Endothelial cell of umbilical vein (primary cell): ENCODE measurements around the gene FMN2. TPM values are rescaled to one million over a fixed set of nuclear protein-coding genes. Genes with fewer than 3 reads are reported as not detected.

ENCODE experiments used
- BruUV-seq: library from RNA; stranded (reverse); fragments of 400-500 nt; replicated peaks from 2 replicates; lab custom pipeline; 2021; lab: Mats Ljungman, UMichigan
- CTCF ChIA-PET: fragments of 300-600, 350-600 bp; sonication (Branson Sonifier 250); formaldehyde crosslinking; loops from one replicate; lab custom pipeline; 2021; ENCODE audit warnings: antibody characterized with exemption, inconsistent platforms; lab: Charles Lee
- POLR2A ChIA-PET: fragments of 300-600, 350-600 bp; sonication (Branson Sonifier 250); formaldehyde crosslinking; loops from one replicate; lab custom pipeline; 2021; ENCODE audit warnings: antibody characterized with exemption, inconsistent platforms; lab: Charles Lee
- DNase-seq: peaks from one replicate; pipeline ENCODE4 v3.0.0-alpha.2; 2011; ENCODE audit warnings: low read depth, low spot score
- FAIRE-seq: peaks from 2 replicates; lab custom pipeline; 2011; peaks lifted over from hg19 to GRCh38; lab: Jason Lieb, UNC
- H2AFZ ChIP-seq: 2 replicates; pipeline ENCODE4 v1.6.0; 2012; ENCODE audit warnings: low read depth, low read length, control low read depth, inconsistent platforms
- H3K27ac ChIP-seq: 2 replicates; pipeline ENCODE4 v1.5.1; 2011; ENCODE audit warnings: low read depth, mild to moderate bottlenecking, control low read depth, low read length, moderate library complexity; ENCODE audit not compliant: insufficient read depth
- H3K27me3 ChIP-seq, 2 experiments: 2 replicates each; pipeline versions ENCODE4 v1.6.0 to v1.6.1; 2011; ENCODE audit warnings: low read length in 2 of 2, mixed read lengths in 1 of 2; ENCODE audit not compliant: control insufficient read depth in 2 of 2, insufficient read depth in 2 of 2
- H3K36me3 ChIP-seq, 2 experiments: 2 replicates in 1 of 2; 3 replicates in 1 of 2; pipeline ENCODE4 v1.5.1; 2011; ENCODE audit warnings: low read length in 2 of 2, mild to moderate bottlenecking in 1 of 2, moderate library complexity in 1 of 2; ENCODE audit not compliant: control insufficient read depth in 2 of 2, insufficient read depth in 2 of 2; ENCODE audit errors: extremely low read depth in 1 of 2
- H3K4me1 ChIP-seq: 3 replicates; pipeline ENCODE4 v1.5.1; 2011; ENCODE audit warnings: mild to moderate bottlenecking, low read length; ENCODE audit not compliant: control insufficient read depth, insufficient read depth; ENCODE audit errors: extremely low read depth
- H3K4me2 ChIP-seq: 2 replicates; pipeline ENCODE4 v1.6.1; 2011; ENCODE audit warnings: low read length, control low read depth, mixed read lengths; ENCODE audit not compliant: insufficient read depth
- H3K4me3 ChIP-seq, 3 experiments: fragments of 200-600 bp in 1 of 3; sonication (generic), shearing (Covaris generic) in 1 of 3; replicated peaks in 1 of 3; 2 replicates each; pipeline ENCODE4 v1.5.1; 2011 to 2016; ENCODE audit warnings: control low read depth in 3 of 3, low read length in 3 of 3, mild to moderate bottlenecking in 2 of 3, inconsistent platforms in 1 of 3, low read depth in 1 of 3, moderate library complexity in 1 of 3; ENCODE audit not compliant: insufficient read depth in 1 of 3
- H3K79me2 ChIP-seq: 2 replicates; pipeline ENCODE4 v1.6.0; 2012; ENCODE audit warnings: low read length, inconsistent platforms; ENCODE audit not compliant: control insufficient read depth, insufficient read depth
- H3K9ac ChIP-seq: replicated peaks from 2 replicates; pipeline ENCODE3; 2011; ENCODE audit warnings: low read length, control low read depth; ENCODE audit not compliant: insufficient read depth; ENCODE audit errors: extremely low read depth
- H3K9me1 ChIP-seq: replicated peaks from 3 replicates; pipeline ENCODE4 v1.6.0; 2011; ENCODE audit warnings: mild to moderate bottlenecking, low read length; ENCODE audit not compliant: control insufficient read depth, insufficient read depth; ENCODE audit errors: extremely low read depth
- H3K9me3 ChIP-seq: replicated peaks from 2 replicates; pipeline ENCODE4 v1.5.1; 2012; ENCODE audit warnings: low read length, inconsistent platforms; ENCODE audit not compliant: control insufficient read depth, insufficient read depth
- H4K20me1 ChIP-seq: replicated peaks from 2 replicates; pipeline ENCODE3; 2011; ENCODE audit warnings: mild to moderate bottlenecking, low read length; ENCODE audit not compliant: control insufficient read depth, insufficient read depth; ENCODE audit errors: extremely low read depth
- EZH2 ChIP-seq: IDR thresholded peaks from 2 replicates; pipeline ENCODE4 v1.6.1; 2012; ENCODE audit warnings: borderline replicate concordance, low read depth, mild to moderate bottlenecking, moderate library complexity, low read length, inconsistent platforms; ENCODE audit not compliant: severe bottlenecking
- FOS ChIP-seq: IDR thresholded peaks from 2 replicates; pipeline ENCODE4 v1.6.1; 2011; ENCODE audit warnings: mild to moderate bottlenecking, low read length, moderate library complexity, borderline replicate concordance; ENCODE audit not compliant: insufficient read depth
- GATA2 ChIP-seq: IDR thresholded peaks from 2 replicates; pipeline ENCODE4 v1.7.0; 2011; ENCODE audit warnings: low read depth, mild to moderate bottlenecking, moderate library complexity, mixed read lengths, low read length; ENCODE audit not compliant: insufficient read length, insufficient read depth
- JUN ChIP-seq: IDR thresholded peaks from 2 replicates; pipeline ENCODE4 v1.6.1; 2011; ENCODE audit warnings: borderline replicate concordance, low read depth; ENCODE audit not compliant: insufficient read length, insufficient read depth
- MYC ChIP-seq: IDR thresholded peaks from one replicate; pipeline ENCODE4 v1.6.1; 2011; ENCODE audit warnings: mild to moderate bottlenecking, low read depth, low read length
- POLR2A ChIP-seq: IDR thresholded peaks from 2 replicates; pipeline ENCODE4 v1.6.1; 2012; ENCODE audit warnings: low read depth, mild to moderate bottlenecking, control low read depth, low read length
- POLR2AphosphoS5 ChIP-seq: IDR thresholded peaks from 2 replicates; pipeline ENCODE4 v1.6.1; 2012; ENCODE audit warnings: low read depth, mild to moderate bottlenecking, control low read depth, low read length, moderate library complexity; ENCODE audit not compliant: insufficient read depth
- dilution Hi-C: fragments of 300-500 bp; cut with MboI; formaldehyde crosslinking; loops from one replicate; pipeline ENCODE4 v1.15.0; 2019; ENCODE audit warnings: low sequenced_read_pairs; ENCODE audit not compliant: extremely low pct_ligation_motif_present
- intact Hi-C: fragments of 100-400 bp; cut with micrococcal nuclease; formaldehyde crosslinking; loops from one replicate; pipeline ENCODE4 v1.10.0; 2022
- polyA plus RNA-seq, 4 experiments: library from polyadenylated mRNA; depleted of rRNA in 3 of 4; stranded (reverse) in 3 of 4; unstranded in 1 of 4; fragments of >200 nt; gene quantifications; 2 replicates each; pipeline versions ENCODE4 v1.2.1 to v1.2.3, GENCODE V29; 2011 to 2012; ENCODE audit warnings: missing spikeins in 1 of 4
- total RNA-seq: library from RNA; stranded (reverse); gene quantifications from 2 replicates; pipeline ENCODE4 v1.2.3, GENCODE V29; 2021
- TF ChIP-seq, protein P1 (sequence below): IDR thresholded peaks from 2 replicates; pipeline ENCODE4 v1.6.1; 2011; ENCODE audit not compliant: insufficient read depth, insufficient read length
- TF ChIP-seq, protein P2 (sequence below), 2 donors: IDR thresholded peaks; 1 replicate in 1 of 2; 2 replicates in 1 of 2; pipeline ENCODE4 v1.5.1; 2011; ENCODE audit warnings: low read length in 2 of 2, mild to moderate bottlenecking in 2 of 2, moderate library complexity in 2 of 2, control low read depth in 1 of 2, inconsistent platforms in 1 of 2, low read depth in 1 of 2; ENCODE audit not compliant: insufficient read depth in 1 of 2; ENCODE audit errors: extremely low read depth in 1 of 2

FMN2 gene
- total and polyA plus RNA-seq, 2 donors (not counting 3 experiments of a cell fraction or from before 2014, with no cell fraction given) = not detected

DNA sequence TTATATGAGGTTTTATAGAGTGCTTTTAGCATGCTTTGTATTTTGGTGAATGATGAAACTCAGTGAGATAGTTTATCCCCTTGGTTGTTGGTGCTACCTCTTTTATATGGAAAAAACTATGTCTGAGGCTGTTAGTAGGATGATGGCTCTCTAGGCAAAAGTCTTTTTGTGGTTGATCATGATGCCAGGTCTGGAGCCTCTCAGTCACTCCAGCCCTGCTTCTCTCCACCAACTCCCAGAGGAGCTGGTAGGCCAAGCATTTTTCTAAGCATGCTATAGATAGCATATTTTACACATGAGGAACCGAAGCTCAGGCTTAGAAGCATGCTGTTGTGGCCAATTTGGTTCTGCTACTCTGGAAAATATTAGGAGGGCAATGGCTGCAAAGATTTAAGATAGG, 82.2 kb downstream of the FMN2 start:
- DNase-seq = no peak
- no peaks in the 10 kb centered on the region for H4K20me1 ChIP-seq
- no peaks in the 10 kb centered on the region for H3K9me3 ChIP-seq
- no TSS peak for BruUV-seq
- H3K9me1 ChIP-seq = no peaks in the 10 kb centered on the region
- no peak overlapping the region for H3K27ac ChIP-seq
- H3K36me3 ChIP-seq = no peaks in the 10 kb centered on the region
- no peak overlapping the region for H3K4me2 ChIP-seq
- no peaks in the 10 kb centered on the region for H3K27me3 ChIP-seq
- H3K4me3 ChIP-seq = no peak overlapping the region
- ChIA-PET CTCF (no interaction called here), POLR2A (no interaction called here)
- no peaks in the 10 kb centered on the region for H3K79me2 ChIP-seq
- intact Hi-C loops (no loop called here), dilution Hi-C loops (no loop called here)
- TF ChIP-seq FOS (no peak), POLR2AphosphoS5 (no peak), EZH2 (no peak), MYC (no peak), POLR2A (no peak), JUN (no peak), GATA2 (no peak)
- TF ChIP-seq, protein P1, sequence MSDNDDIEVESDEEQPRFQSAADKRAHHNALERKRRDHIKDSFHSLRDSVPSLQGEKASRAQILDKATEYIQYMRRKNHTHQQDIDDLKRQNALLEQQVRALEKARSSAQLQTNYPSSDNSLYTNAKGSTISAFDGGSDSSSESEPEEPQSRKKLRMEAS = no peak
- TF ChIP-seq, protein P2, sequence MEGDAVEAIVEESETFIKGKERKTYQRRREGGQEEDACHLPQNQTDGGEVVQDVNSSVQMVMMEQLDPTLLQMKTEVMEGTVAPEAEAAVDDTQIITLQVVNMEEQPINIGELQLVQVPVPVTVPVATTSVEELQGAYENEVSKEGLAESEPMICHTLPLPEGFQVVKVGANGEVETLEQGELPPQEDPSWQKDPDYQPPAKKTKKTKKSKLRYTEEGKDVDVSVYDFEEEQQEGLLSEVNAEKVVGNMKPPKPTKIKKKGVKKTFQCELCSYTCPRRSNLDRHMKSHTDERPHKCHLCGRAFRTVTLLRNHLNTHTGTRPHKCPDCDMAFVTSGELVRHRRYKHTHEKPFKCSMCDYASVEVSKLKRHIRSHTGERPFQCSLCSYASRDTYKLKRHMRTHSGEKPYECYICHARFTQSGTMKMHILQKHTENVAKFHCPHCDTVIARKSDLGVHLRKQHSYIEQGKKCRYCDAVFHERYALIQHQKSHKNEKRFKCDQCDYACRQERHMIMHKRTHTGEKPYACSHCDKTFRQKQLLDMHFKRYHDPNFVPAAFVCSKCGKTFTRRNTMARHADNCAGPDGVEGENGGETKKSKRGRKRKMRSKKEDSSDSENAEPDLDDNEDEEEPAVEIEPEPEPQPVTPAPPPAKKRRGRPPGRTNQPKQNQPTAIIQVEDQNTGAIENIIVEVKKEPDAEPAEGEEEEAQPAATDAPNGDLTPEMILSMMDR (IDR thresholded peaks at IDR 0.05; ENCODE audit: extremely low read depth in 1 of 2, insufficient read depth in 1 of 2, low read depth in 1 of 2, low read length in 2 of 2) = no peak
- no peaks in the 10 kb centered on the region for H3K4me1 ChIP-seq
- H3K9ac ChIP-seq = no peak overlapping the region
- FAIRE-seq = no peak
- no peak overlapping the region for H2AFZ ChIP-seq
